HCT116 (cell line): ENCODE results near the gene ARFGAP3. TPM values are rescaled to one million over a fixed set of nuclear protein-coding genes. Genes with fewer than 3 reads are reported as not detected.
A peak's percentile ranks its signal among the peaks of the same experiment; 100 is the strongest.

Experiments used
- ATAC-seq: fragments of 200-7000 bp; cut with Tn5 transposase; 2 replicates; pipeline ENCODE4 v1.9.1; 2020; ENCODE audit warnings: mild to moderate bottlenecking, moderate library complexity
- BruUV-seq: library from RNA; stranded (reverse); fragments of 400-500 nt; replicated peaks from 2 replicates; lab custom pipeline; 2021; lab: Mats Ljungman, UMichigan
- CTCF ChIA-PET: fragments of 300-600 bp; sonication (Branson Sonifier 250); formaldehyde crosslinking; loops from one replicate; lab custom pipeline; 2021; ENCODE audit warnings: antibody characterized with exemption; lab: Charles Lee
- POLR2A ChIA-PET: fragments of 300-600, 350-600 bp; sonication (Branson Sonifier 250); formaldehyde crosslinking; loops from one replicate; lab custom pipeline; 2021; ENCODE audit warnings: antibody characterized with exemption; lab: Charles Lee
- RAD21 ChIA-PET, 2 experiments: fragments of 300-600 bp; sonication (Branson Sonifier 250); formaldehyde crosslinking; loops; one replicate each; lab custom pipeline; 2023; ENCODE audit warnings: low total read pairs in 2 of 2; ENCODE audit not compliant: uncharacterized antibody in 2 of 2, unreplicated experiment in 2 of 2, low non-redundant PET in 1 of 2; lab: Charles Lee
- DNase-seq: peaks from one replicate; pipeline ENCODE4 v3.0.0-alpha.2; 2010; ENCODE audit warnings: low read depth, low spot score
- H2AFZ ChIP-seq: fragments of 200-600 bp; shearing (Covaris generic), sonication (generic); 2 replicates; pipeline ENCODE4 v1.6.1; 2017; ENCODE audit warnings: low read depth, mixed run types, mixed read lengths, antibody characterized with exemption, low read length; ENCODE audit not compliant: poor library complexity, severe bottlenecking
- H3K27ac ChIP-seq: 2 replicates; pipeline ENCODE4 v1.5.1; 2012; ENCODE audit warnings: low read depth, low read length
- H3K27me3 ChIP-seq: fragments of 200-600 bp; sonication (generic); 2 replicates; pipeline ENCODE4 v1.6.1; 2016; ENCODE audit warnings: mixed run types, low read length, mixed read lengths; ENCODE audit not compliant: insufficient read depth
- H3K36me3 ChIP-seq, 2 experiments: fragments of 200-500 bp in 1 of 2; fragments of 200-600 bp in 1 of 2; sonication (Bioruptor generic) in 1 of 2; sonication (generic) in 1 of 2; 2 replicates each; pipeline versions ENCODE4 v1.5.1 to v1.6.1; 2014 to 2016; ENCODE audit warnings: low read length in 2 of 2, inconsistent platforms in 1 of 2, mixed read lengths in 1 of 2, mixed run types in 1 of 2; ENCODE audit not compliant: insufficient read depth in 2 of 2, control insufficient read depth in 1 of 2
- H3K4me1 ChIP-seq, 2 experiments: fragments of 200-600 bp in 1 of 2; sonication (generic) in 1 of 2; 2 replicates each; pipeline versions ENCODE4 v1.5.1 to v1.6.1; 2012 to 2017; ENCODE audit warnings: low read length in 2 of 2, inconsistent platforms in 1 of 2, mild to moderate bottlenecking in 1 of 2, mixed read lengths in 1 of 2, mixed run types in 1 of 2, moderate library complexity in 1 of 2; ENCODE audit not compliant: insufficient read depth in 2 of 2, control insufficient read depth in 1 of 2
- H3K4me2 ChIP-seq: fragments of 200-600 bp; sonication (generic); 2 replicates; pipeline ENCODE4 v1.6.1; 2017; ENCODE audit warnings: mixed run types, low read length, mixed read lengths
- H3K4me3 ChIP-seq, 2 experiments: fragments of 200-600 bp in 1 of 2; sonication (generic) in 1 of 2; replicated peaks in 1 of 2; 2 replicates each; pipeline ENCODE4 v1.5.1; 2011 to 2016; ENCODE audit warnings: low read length in 2 of 2, control low read depth in 1 of 2, low read depth in 1 of 2, mild to moderate bottlenecking in 1 of 2, mixed read lengths in 1 of 2, mixed run types in 1 of 2
- H3K79me2 ChIP-seq: fragments of 200-600 bp; sonication (generic); 2 replicates; pipeline ENCODE4 v1.6.1; 2017; ENCODE audit warnings: mild to moderate bottlenecking, mixed run types, low read length, moderate library complexity, mixed read lengths; ENCODE audit not compliant: insufficient read depth
- H3K9ac ChIP-seq: fragments of 200-600 bp; sonication (generic); 2 replicates; pipeline ENCODE4 v1.6.1; 2016; ENCODE audit warnings: low read length, mixed read lengths
- H3K9me2 ChIP-seq: fragments of 200-600 bp; sonication (generic), shearing (Covaris generic); 2 replicates; pipeline ENCODE4 v1.6.1; 2017; ENCODE audit warnings: mixed run types, mild to moderate bottlenecking, moderate library complexity; ENCODE audit not compliant: insufficient read depth
- H3K9me3 ChIP-seq, 2 experiments: fragments of 200-500 bp in 1 of 2; fragments of 200-600 bp in 1 of 2; sonication (Bioruptor generic) in 1 of 2; sonication (generic) in 1 of 2; 2 replicates each; pipeline ENCODE4 v1.6.1; 2014 to 2017; ENCODE audit warnings: low read length in 2 of 2, mixed read lengths in 2 of 2, inconsistent platforms in 1 of 2, low read depth in 1 of 2, mild to moderate bottlenecking in 1 of 2, mixed run types in 1 of 2, moderate library complexity in 1 of 2; ENCODE audit not compliant: control insufficient read depth in 1 of 2, insufficient read depth in 1 of 2
- H4K20me1 ChIP-seq: fragments of 200-600 bp; sonication (generic), shearing (Covaris generic); 2 replicates; pipeline ENCODE4 v1.6.1; 2017; ENCODE audit warnings: mixed run types, mild to moderate bottlenecking, moderate library complexity; ENCODE audit not compliant: insufficient read depth
- EGR1 ChIP-seq: IDR thresholded peaks from 2 replicates; pipeline ENCODE4 v1.6.1; 2012; ENCODE audit warnings: low read depth
- POLR2AphosphoS5 ChIP-seq: IDR thresholded peaks from 2 replicates; pipeline ENCODE4 v1.6.1; 2011; ENCODE audit warnings: mild to moderate bottlenecking, low read depth, low read length, moderate library complexity
- TCF7L2 ChIP-seq: IDR thresholded peaks from 2 replicates; pipeline ENCODE4 v1.7.0; 2011; ENCODE audit warnings: borderline replicate concordance, inconsistent platforms; ENCODE audit not compliant: insufficient read depth, insufficient read length; ENCODE audit errors: extremely low read depth
- ZNF274 ChIP-seq: fragments of 200-500 bp; sonication (Bioruptor generic); IDR thresholded peaks from 2 replicates; pipeline ENCODE4 v1.6.1; 2014; ENCODE audit warnings: mild to moderate bottlenecking, low read depth, low read length, inconsistent platforms
- intact Hi-C: fragments of 100-400 bp; cut with micrococcal nuclease; formaldehyde crosslinking; loops from 2 replicates; pipeline ENCODE4 v1.10.0; 2022
- total RNA-seq: library from RNA; stranded (reverse); gene quantifications from one replicate; pipeline ENCODE4 v1.2.1, GENCODE V29; 2021; ENCODE audit not compliant: unreplicated experiment

ARFGAP3 gene
- total RNA-seq, 1 experiment from 2014 or later, result 15.4 TPM

- RAD21 ChIA-PET, result no interaction called here
- Histone ChIP-seq H3K9me2 (no peaks in the 10 kb centered on the region), H3K4me2 (no peak overlapping the region), H3K4me1 (peaks cover 19 to 34% of the 10 kb centered on the region in 2 experiments), H3K4me3 (no peak overlapping the region), H3K36me3 (no peaks in the 10 kb centered on the region), H3K9ac (no peak overlapping the region), H3K9me3 (no peaks in the 10 kb centered on the region), H3K27ac (no peak overlapping the region), H4K20me1 (no peaks in the 10 kb centered on the region), H2AFZ (no peak overlapping the region), H3K27me3 (no peaks in the 10 kb centered on the region), H3K79me2 (peaks cover under 1% of the 10 kb centered on the region; the same call in 1 of the 2 replicates)
- intact Hi-C loops, result loop anchor here (10.0 kb wide), 1 partner anchor 226 kb away; no protein-coding TSS in a partner anchor
- POLR2A ChIA-PET, result no interaction called here
- no peak for ATAC-seq
- CTCF ChIA-PET, result no interaction called here
- BruUV-seq, result no TSS peak
- no peak for TF ChIP-seq POLR2AphosphoS5
- no peak for TF ChIP-seq EGR1
- no peak for TF ChIP-seq TCF7L2
- DNase-seq, result no peak
Measured at GRCh38 chr22:42860968-42861367, 3.9 kb upstream of the ARFGAP3 start.

DNA sequence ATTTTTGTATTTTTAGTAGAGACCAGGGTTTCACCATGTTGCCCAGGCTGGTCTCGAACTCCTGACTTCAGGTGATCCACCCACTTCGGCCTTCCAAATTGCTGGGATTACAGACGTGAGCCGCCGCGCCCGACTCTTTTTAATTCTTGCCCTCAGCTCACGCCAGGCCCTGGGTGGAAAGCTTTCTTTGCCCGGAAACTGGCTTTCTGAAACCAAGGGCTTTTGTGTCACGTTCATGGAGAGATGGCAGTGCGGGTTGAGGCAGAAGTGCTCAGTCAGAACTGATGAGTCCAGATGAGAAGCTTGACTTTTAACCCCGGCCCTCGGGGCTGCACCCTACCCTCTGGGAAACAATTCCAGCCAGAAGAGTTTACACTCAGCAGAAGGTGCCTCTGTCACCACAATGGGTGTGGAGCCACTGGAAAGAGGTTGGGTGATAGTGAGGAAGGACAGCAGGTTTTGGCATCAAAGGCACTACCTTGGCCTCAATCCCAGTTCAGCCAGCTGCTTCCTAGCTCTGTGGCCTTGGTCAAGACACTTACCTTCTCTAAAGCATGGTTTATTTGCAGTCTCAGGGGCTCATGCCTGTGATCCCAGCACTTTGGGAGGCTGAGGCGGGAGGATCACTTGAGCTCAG, 890 bp upstream of the ARFGAP3 start:
- no peak overlapping the region for H2AFZ ChIP-seq
- H3K9ac ChIP-seq, result no peak overlapping the region
- no peaks in the 10 kb centered on the region for H4K20me1 ChIP-seq
- ChIA-PET POLR2A (interaction anchor here (3.7 kb wide), 1 partner anchor 10 kb away, joined by 12 read pairs; no protein-coding TSS in a partner anchor), CTCF (interaction anchor here (0.9 kb wide), 1 partner anchor 10 kb away, joined by 5 read pairs; no protein-coding TSS in a partner anchor), RAD21 (no interaction called here)
- no peaks in the 10 kb centered on the region for H3K27me3 ChIP-seq
- H3K36me3 ChIP-seq, result no peaks in the 10 kb centered on the region
- BruUV-seq, result TSS peak; percentile 82
- H3K4me2 ChIP-seq, result no peak overlapping the region
- TF ChIP-seq ZNF274, result no peak
- peak; percentile 14 for TF ChIP-seq TCF7L2
- DNase-seq, result no peak
- H3K4me1 ChIP-seq, result peaks cover 19 to 28% of the 10 kb centered on the region in 2 experiments
- H3K9me2 ChIP-seq, result no peaks in the 10 kb centered on the region
- intact Hi-C loops, result no loop called here
- no peaks in the 10 kb centered on the region for H3K9me3 ChIP-seq
- ATAC-seq, result no peak
- no peak overlapping the region for H3K27ac ChIP-seq
- no peak overlapping the region for H3K4me3 ChIP-seq
- peaks cover 5% of the 10 kb centered on the region; the same call in 1 of the 2 replicates for H3K79me2 ChIP-seq
